NCI-H510A treated with DMSO at 0.1 percent for 48 hours (cell line): ENCODE results near the gene NME2.

Source experiments
- DNase-seq: peaks from one replicate; lab custom pipeline; 2025; lab: John Stamatoyannopoulos, UW

NME2 gene

DNA sequence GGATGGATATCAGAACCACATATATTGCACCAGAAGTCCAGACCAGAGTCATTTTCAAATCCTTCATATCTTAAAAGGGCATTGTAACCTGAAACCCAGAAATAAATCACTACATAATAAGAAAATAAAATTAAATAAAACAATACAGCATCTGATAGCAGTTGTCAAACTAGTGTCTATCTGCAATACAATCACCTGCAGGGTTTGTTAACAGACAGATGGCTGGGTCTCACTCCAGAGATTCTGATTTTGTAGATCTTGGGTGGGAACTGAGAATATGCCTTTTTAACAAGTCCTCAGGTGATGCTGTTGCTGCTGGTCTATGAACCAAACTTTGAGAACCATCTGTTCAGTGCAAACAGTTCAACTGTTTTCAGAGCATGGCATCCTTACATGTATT lies 37.6 kb downstream of the NME2 start:
- no peak for DNase-seq

- no peak for DNase-seq
Measured at GRCh38 chr17:51214920-51215319, 48.7 kb downstream of the NME2 start.

- DNase-seq, result no peak
Measured at GRCh38 chr17:51217946-51218345, 51.7 kb downstream of the NME2 start.

DNA sequence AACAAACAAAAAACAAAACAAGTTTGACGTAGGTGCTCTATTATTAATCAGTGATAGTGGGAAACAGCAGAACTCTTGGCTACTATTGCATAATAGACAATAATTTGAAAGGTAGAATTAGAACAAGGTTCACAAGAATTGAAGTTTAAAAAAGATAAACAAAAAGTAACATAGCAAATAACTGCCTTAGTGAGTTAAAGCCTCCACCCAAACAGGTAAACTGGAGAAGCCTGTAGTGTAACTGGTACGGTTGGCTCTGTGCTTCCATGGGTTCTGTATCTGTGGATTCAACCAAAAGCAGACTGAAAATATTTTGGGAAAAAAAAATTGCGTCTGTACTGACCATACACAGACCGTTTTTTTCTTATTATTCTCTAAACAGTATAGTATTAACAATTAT lies 55.1 kb downstream of the NME2 start:
- DNase-seq, result no peak
